ENCODE results near the gene CTSF.

DNA sequence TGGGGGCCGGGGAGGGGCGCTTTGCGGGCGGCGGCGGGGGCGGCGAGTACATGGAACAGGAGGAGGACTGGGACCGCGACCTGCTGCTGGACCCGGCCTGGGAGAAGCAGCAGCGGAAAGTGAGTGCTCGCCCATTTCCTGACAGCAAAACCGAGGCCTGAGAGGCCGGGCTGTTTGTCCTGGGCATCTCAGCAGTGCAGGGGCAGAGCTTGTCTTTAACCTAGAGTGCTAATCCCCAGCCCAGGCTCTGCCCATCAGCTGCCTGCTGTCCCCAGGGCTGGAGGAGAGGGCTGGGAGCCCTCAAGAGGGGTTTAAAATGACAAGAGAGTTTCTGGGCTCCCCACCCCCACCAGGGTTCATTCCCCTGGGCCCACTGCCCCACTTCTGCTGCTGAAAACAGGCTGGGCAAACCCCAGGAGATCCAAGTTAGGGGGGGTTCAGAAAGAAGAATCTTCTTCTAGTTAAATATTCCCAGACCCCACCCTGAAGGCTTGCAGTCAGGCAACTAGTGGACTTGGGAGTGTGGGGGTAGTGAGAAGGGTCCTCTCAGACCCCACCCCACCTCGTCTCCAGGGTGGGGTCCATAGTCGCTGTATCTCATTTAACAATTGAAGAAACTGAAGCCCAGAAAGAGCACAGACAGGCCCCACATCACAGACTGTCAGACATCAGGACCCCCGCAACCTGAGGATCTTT lies 21.3 kb downstream of the CTSF start:
- TF ChIP-seq, protein P1, sequence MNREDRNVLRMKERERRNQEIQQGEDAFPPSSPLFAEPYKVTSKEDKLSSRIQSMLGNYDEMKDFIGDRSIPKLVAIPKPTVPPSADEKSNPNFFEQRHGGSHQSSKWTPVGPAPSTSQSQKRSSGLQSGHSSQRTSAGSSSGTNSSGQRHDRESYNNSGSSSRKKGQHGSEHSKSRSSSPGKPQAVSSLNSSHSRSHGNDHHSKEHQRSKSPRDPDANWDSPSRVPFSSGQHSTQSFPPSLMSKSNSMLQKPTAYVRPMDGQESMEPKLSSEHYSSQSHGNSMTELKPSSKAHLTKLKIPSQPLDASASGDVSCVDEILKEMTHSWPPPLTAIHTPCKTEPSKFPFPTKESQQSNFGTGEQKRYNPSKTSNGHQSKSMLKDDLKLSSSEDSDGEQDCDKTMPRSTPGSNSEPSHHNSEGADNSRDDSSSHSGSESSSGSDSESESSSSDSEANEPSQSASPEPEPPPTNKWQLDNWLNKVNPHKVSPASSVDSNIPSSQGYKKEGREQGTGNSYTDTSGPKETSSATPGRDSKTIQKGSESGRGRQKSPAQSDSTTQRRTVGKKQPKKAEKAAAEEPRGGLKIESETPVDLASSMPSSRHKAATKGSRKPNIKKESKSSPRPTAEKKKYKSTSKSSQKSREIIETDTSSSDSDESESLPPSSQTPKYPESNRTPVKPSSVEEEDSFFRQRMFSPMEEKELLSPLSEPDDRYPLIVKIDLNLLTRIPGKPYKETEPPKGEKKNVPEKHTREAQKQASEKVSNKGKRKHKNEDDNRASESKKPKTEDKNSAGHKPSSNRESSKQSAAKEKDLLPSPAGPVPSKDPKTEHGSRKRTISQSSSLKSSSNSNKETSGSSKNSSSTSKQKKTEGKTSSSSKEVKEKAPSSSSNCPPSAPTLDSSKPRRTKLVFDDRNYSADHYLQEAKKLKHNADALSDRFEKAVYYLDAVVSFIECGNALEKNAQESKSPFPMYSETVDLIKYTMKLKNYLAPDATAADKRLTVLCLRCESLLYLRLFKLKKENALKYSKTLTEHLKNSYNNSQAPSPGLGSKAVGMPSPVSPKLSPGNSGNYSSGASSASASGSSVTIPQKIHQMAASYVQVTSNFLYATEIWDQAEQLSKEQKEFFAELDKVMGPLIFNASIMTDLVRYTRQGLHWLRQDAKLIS (CRISPR knock-in tag; IDR thresholded peaks at IDR 0.05), result no peak
- TF ChIP-seq, protein P2, sequence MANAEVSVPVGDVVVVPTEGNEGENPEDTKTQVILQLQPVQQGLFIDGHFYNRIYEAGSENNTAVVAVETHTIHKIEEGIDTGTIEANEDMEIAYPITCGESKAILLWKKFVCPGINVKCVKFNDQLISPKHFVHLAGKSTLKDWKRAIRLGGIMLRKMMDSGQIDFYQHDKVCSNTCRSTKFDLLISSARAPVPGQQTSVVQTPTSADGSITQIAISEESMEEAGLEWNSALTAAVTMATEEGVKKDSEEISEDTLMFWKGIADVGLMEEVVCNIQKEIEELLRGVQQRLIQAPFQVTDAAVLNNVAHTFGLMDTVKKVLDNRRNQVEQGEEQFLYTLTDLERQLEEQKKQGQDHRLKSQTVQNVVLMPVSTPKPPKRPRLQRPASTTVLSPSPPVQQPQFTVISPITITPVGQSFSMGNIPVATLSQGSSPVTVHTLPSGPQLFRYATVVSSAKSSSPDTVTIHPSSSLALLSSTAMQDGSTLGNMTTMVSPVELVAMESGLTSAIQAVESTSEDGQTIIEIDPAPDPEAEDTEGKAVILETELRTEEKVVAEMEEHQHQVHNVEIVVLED (CRISPR knock-in tag; IDR thresholded peaks at IDR 0.05; ENCODE audit: borderline replicate concordance), result no peak
